PC-9 (cell line): ENCODE data around the gene SCNM1. TPM values are rescaled to one million over a fixed set of nuclear protein-coding genes. Genes with fewer than 3 reads are reported as not detected.
A peak's percentile ranks its signal among the peaks of the same experiment; 100 is the strongest.
"Not testable (repeated sequence)": the region's sequence is repeated elsewhere in the genome, so short reads cannot be mapped to it uniquely, and the experiment has no call there.

ENCODE experiments used
- BruUV-seq: library from RNA; stranded (reverse); fragments of 400-500 nt; replicated peaks from 2 replicates; lab custom pipeline; 2021; lab: Mats Ljungman, UMichigan
- CTCF ChIA-PET: fragments of 300-600 bp; sonication (Branson Sonifier 250); formaldehyde crosslinking; loops from one replicate; lab custom pipeline; 2022; ENCODE audit warnings: antibody characterized with exemption; lab: Charles Lee
- POLR2A ChIA-PET: fragments of 300-600 bp; sonication (Branson Sonifier 250); formaldehyde crosslinking; loops from one replicate; lab custom pipeline; 2022; ENCODE audit warnings: antibody characterized with exemption; ENCODE audit not compliant: unreplicated experiment; lab: Charles Lee
- DNase-seq, 2 experiments: peaks; one replicate each; pipeline versions ENCODE4 v3.0.0 to v3.0.0-alpha.2; 2015 to 2022; ENCODE audit warnings: mixed read lengths in 1 of 2
- H2AFZ ChIP-seq: fragments of 200-600 bp; sonication (generic); 2 replicates; pipeline ENCODE4 v1.8.1; 2017; ENCODE audit warnings: antibody characterized with exemption
- H3F3A ChIP-seq: fragments of 200-600 bp; sonication (generic); 2 replicates; pipeline ENCODE4 v1.8.1; 2017; ENCODE audit warnings: antibody characterized with exemption, mild to moderate bottlenecking, low read depth; ENCODE audit not compliant: insufficient read depth
- H3K27ac ChIP-seq: fragments of 200-600 bp; sonication (generic); 2 replicates; pipeline ENCODE4 v1.6.1; 2016; ENCODE audit warnings: mixed run types
- H3K27me3 ChIP-seq: fragments of 200-600 bp; sonication (generic); 2 replicates; pipeline ENCODE4 v1.6.1; 2016; ENCODE audit warnings: low read depth, mixed run types; ENCODE audit not compliant: insufficient read depth
- H3K36me3 ChIP-seq: fragments of 200-600 bp; sonication (generic); 2 replicates; pipeline ENCODE4 v1.6.1; 2016; ENCODE audit warnings: low read depth, mixed run types
- H3K4me1 ChIP-seq: fragments of 200-600 bp; sonication (generic); replicated peaks from 2 replicates; pipeline ENCODE4 v1.6.1; 2016; ENCODE audit warnings: mixed run types; ENCODE audit not compliant: insufficient read depth
- H3K4me2 ChIP-seq: fragments of 200-600 bp; sonication (generic); 2 replicates; pipeline ENCODE4 v1.6.1; 2017; ENCODE audit warnings: mixed run types
- H3K4me3 ChIP-seq: fragments of 200-600 bp; sonication (generic); 2 replicates; pipeline ENCODE4 v1.6.1; 2016; ENCODE audit warnings: mixed run types
- H3K79me2 ChIP-seq: fragments of 200-600 bp; sonication (generic); 2 replicates; pipeline ENCODE4 v1.6.1; 2017; ENCODE audit warnings: low read depth, mixed run types
- H3K9me2 ChIP-seq: fragments of 200-600 bp; sonication (generic); 2 replicates; pipeline ENCODE4 v1.8.1; 2017; ENCODE audit warnings: mild to moderate bottlenecking; ENCODE audit not compliant: insufficient read depth
- H3K9me3 ChIP-seq: fragments of 200-600 bp; sonication (generic); 2 replicates; pipeline ENCODE4 v1.8.1; 2016; ENCODE audit warnings: low read depth; ENCODE audit not compliant: insufficient read depth
- H4K20me1 ChIP-seq: fragments of 200-600 bp; sonication (generic); 2 replicates; pipeline ENCODE4 v1.8.1; 2017; ENCODE audit not compliant: insufficient read depth
- CTCF ChIP-seq: fragments of 200-600 bp; sonication (generic); conservative IDR thresholded peaks from 2 replicates; pipeline ENCODE4 v1.6.1; 2017; ENCODE audit warnings: mixed run types, antibody characterized with exemption, mild to moderate bottlenecking, moderate library complexity
- EZH2 ChIP-seq: fragments of 200-600 bp; sonication (generic); IDR thresholded peaks from 2 replicates; pipeline ENCODE4 v1.8.0; 2017; ENCODE audit warnings: antibody characterized with exemption, low read depth
- intact Hi-C: fragments of 100-400 bp; cut with micrococcal nuclease; formaldehyde crosslinking; loops from one replicate; pipeline ENCODE4 v1.10.0; 2022; ENCODE audit not compliant: unreplicated experiment
- total RNA-seq: library from RNA; stranded (reverse); gene quantifications from 2 replicates; pipeline ENCODE4 v1.2.3, GENCODE V29; 2021

The SCNM1 gene
- total RNA-seq, 1 experiment from 2014 or later, result 47.7 TPM

DNA sequence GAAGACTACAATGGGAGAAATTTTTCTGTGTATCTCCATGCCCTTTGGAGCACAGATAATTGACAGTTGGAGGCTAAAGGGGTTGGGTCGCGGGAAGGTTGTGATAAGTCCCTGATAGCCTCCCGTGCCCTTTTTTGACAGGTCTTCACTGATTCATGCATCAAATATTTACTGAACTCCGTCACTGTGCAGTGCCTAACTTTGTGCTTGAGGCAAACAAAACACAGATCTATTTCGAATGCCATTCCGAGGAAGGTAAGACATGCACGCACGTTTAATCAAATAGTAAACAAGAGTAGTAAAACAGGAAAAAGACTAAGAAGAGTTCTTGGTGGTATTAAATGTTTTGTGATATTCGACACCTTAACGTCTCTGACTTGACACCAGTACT is 31.9 kb downstream of the SCNM1 start:
- H3K4me1 ChIP-seq, result peaks cover 38% of the 10 kb centered on the region
- H3K9me2 ChIP-seq, result no peaks in the 10 kb centered on the region
- H4K20me1 ChIP-seq, result peaks cover 33% of the 10 kb centered on the region
- peak overlapping the region; percentile 76 for H2AFZ ChIP-seq
- no peaks in the 10 kb centered on the region for H3K9me3 ChIP-seq
- BruUV-seq, result no TSS peak
- TF ChIP-seq EZH2, result no peak
- TF ChIP-seq CTCF, result no peak
- H3K4me2 ChIP-seq, result peak overlapping the region; percentile 97
- peaks cover 49% of the 10 kb centered on the region for H3F3A ChIP-seq
- peak; percentile 35 to 86 for DNase-seq
- H3K36me3 ChIP-seq, result peaks cover 12% of the 10 kb centered on the region
- peaks cover 55% of the 10 kb centered on the region for H3K79me2 ChIP-seq
- intact Hi-C loops, result loop anchor here (1.0 to 10.0 kb wide), 7 partner anchors 56 to 837 kb away; partner anchors contain the start of genes CGN, PSMD4, S100A11 and TUFT1
- no peaks in the 10 kb centered on the region for H3K27me3 ChIP-seq
- POLR2A ChIA-PET, result interaction anchor here (0.6 kb wide), 1 partner anchor 801 kb away, joined by 3 read pairs; no protein-coding TSS in a partner anchor
- peak overlapping the region; percentile 93 for H3K27ac ChIP-seq
- peak overlapping the region; percentile 85 for H3K4me3 ChIP-seq
- CTCF ChIA-PET, result no interaction called here

- peak; percentile 88 to 95 for DNase-seq
- CTCF ChIA-PET, result interaction anchor here (0.6 to 0.8 kb wide), 2 partner anchors 142 to 997 kb away, joined by 3 to 9 read pairs; no protein-coding TSS in a partner anchor
- Histone ChIP-seq H3K27ac (peak within 1 kb of the TSS; percentile 93), H3K4me2 (peak within 1 kb of the TSS; percentile 97), H3F3A (peaks cover 43% of the 10 kb centered on the region), H3K4me1 (peaks cover 38% of the 10 kb centered on the region), H2AFZ (peak within 1 kb of the TSS; percentile 76), H3K4me3 (peak within 1 kb of the TSS; percentile 85), H3K9me3 (no peaks in the 10 kb centered on the region), H3K9me2 (no peaks in the 10 kb centered on the region), H4K20me1 (peaks cover 40% of the 10 kb centered on the region), H3K79me2 (peaks cover 61% of the 10 kb centered on the region), H3K27me3 (no peaks in the 10 kb centered on the region), H3K36me3 (peaks cover 15% of the 10 kb centered on the region)
- TF ChIP-seq EZH2 (no peak), CTCF (no peak)
- POLR2A ChIA-PET, result interaction anchor here (0.6 to 1.0 kb wide), 5 partner anchors 56 to 800 kb away, joined by 3 to 6 read pairs (median 3); partner anchors contain the start of gene PSMD4
- BruUV-seq, result TSS peak; percentile 18
- intact Hi-C loops, result loop anchor here (1.0 to 10.0 kb wide), 5 partner anchors 56 to 836 kb away; partner anchors contain the start of genes CGN, PSMD4, S100A11 and TUFT1
Observed at GRCh38 chr1:151198254-151199127, 32.5 kb downstream of the SCNM1 start, which contains the start of gene PIP5K1A. PIP5K1A (plus strand) TSS chr1:151198552; CDS start chr1:151198997, 445 bp downstream.

GRCh38 chr1:151199873-151200581 is 34.1 kb downstream of the SCNM1 start:
- POLR2A ChIA-PET, result interaction anchor here (1.0 kb wide), 1 partner anchor 54 kb away, joined by 3 read pairs; the partner anchor contains the start of gene PSMD4
- Histone ChIP-seq H3K4me3 (peak overlapping the region; percentile 85), H3K4me1 (peaks cover 28% of the 10 kb centered on the region), H3K27me3 (no peaks in the 10 kb centered on the region), H2AFZ (no peak overlapping the region), H3F3A (peaks cover 38% of the 10 kb centered on the region), H3K36me3 (peaks cover 15% of the 10 kb centered on the region), H4K20me1 (peaks cover 55% of the 10 kb centered on the region), H3K4me2 (peak overlapping the region; percentile 97), H3K9me2 (no peaks in the 10 kb centered on the region), H3K9me3 (no peaks in the 10 kb centered on the region), H3K27ac (peak overlapping the region; percentile 93), H3K79me2 (peaks cover 66% of the 10 kb centered on the region)
- TF ChIP-seq EZH2, result no peak
- no peak for TF ChIP-seq CTCF
- intact Hi-C loops, result loop anchor here (5.0 to 10.0 kb wide), 4 partner anchors 142 to 835 kb away; partner anchors contain the start of genes CGN, S100A11 and TUFT1
- DNase-seq, result peak in 1 of 2 experiments; percentile 81
- CTCF ChIA-PET, result interaction anchor here (0.6 to 0.7 kb wide), 3 partner anchors 52 to 141 kb away, joined by 4 to 10 read pairs (median 10); no protein-coding TSS in a partner anchor
- BruUV-seq, result no TSS peak

GRCh38 chr1:151205381-151205965 is 39.5 kb downstream of the SCNM1 start:
- BruUV-seq, POLR2A ChIA-PET, H3K9me3 ChIP-seq, H3K27me3 ChIP-seq, H3K4me3 ChIP-seq, intact Hi-C loops, H3K4me2 ChIP-seq, H3K27ac ChIP-seq, H3K9me2 ChIP-seq, CTCF ChIA-PET, DNase-seq, H2AFZ ChIP-seq: not testable (repeated sequence)
- Histone ChIP-seq H3K4me1 (peaks cover 16% of the 10 kb centered on the region), H3K79me2 (peaks cover 100% of the 10 kb centered on the region), H3F3A (peaks cover 12% of the 10 kb centered on the region; the same call in 1 of the 2 replicates), H4K20me1 (peaks cover 63% of the 10 kb centered on the region), H3K36me3 (peaks cover 25% of the 10 kb centered on the region)
